Aorta (tissue), 5 donors: Measurements from ENCODE around the gene SLC22A31. TPM values are rescaled to one million over a fixed set of nuclear protein-coding genes. Genes with fewer than 3 reads are reported as not detected.

Experiments
- ATAC-seq: fragments of 200-7000 bp; cut with Tn5 transposase; one replicate; pipeline ENCODE4 v1.9.1; 2022; ENCODE audit warnings: moderate library complexity; ENCODE audit not compliant: low FRiP score
- DNase-seq, 2 donors: peaks; one replicate each; pipeline ENCODE4 v3.0.0-alpha.2; 2020
- H3K27ac ChIP-seq, 2 donors: one replicate each; pipeline ENCODE4 v1.5.1; 2013; ENCODE audit warnings: low read length in 2 of 2, mild to moderate bottlenecking in 2 of 2, moderate library complexity in 2 of 2, control low read depth in 1 of 2, inconsistent platforms in 1 of 2, low read depth in 1 of 2
- H3K27me3 ChIP-seq, 2 donors: one replicate each; pipeline ENCODE4 v1.6.1; 2013; ENCODE audit warnings: control low read depth in 1 of 2, low read length in 1 of 2, mild to moderate bottlenecking in 1 of 2, moderate library complexity in 1 of 2; ENCODE audit not compliant: insufficient read depth in 2 of 2, control insufficient read depth in 1 of 2
- H3K36me3 ChIP-seq, 2 donors: one replicate each; pipeline ENCODE4 v1.6.1; 2013; ENCODE audit warnings: control low read depth in 1 of 2, low read length in 1 of 2, mild to moderate bottlenecking in 1 of 2; ENCODE audit not compliant: insufficient read depth in 2 of 2, control insufficient read depth in 1 of 2
- H3K4me1 ChIP-seq, 2 donors: one replicate each; pipeline ENCODE4 v1.6.1; 2013; ENCODE audit warnings: low read length in 2 of 2, control low read depth in 1 of 2, mild to moderate bottlenecking in 1 of 2, moderate library complexity in 1 of 2; ENCODE audit not compliant: insufficient read depth in 2 of 2, control insufficient read depth in 1 of 2
- H3K4me3 ChIP-seq, 2 donors: one replicate each; pipeline ENCODE4 v1.5.1; 2013; ENCODE audit warnings: low read length in 2 of 2, control low read depth in 1 of 2, mild to moderate bottlenecking in 1 of 2
- H3K9me3 ChIP-seq: one replicate; pipeline ENCODE4 v1.6.1; 2013; ENCODE audit warnings: mild to moderate bottlenecking, low read length; ENCODE audit not compliant: control insufficient read depth
- WGBS, 2 donors: extraction: QIAGEN DNeasy Blood & Tissue Kit; methylation state at CpG; one replicate each; pipeline ENCODE4 v1.1.7; 2013; 5-methylcytosine and 5-hydroxymethylcytosine counted together
- intact Hi-C, 2 donors: fragments of 100-400 bp; cut with DNase I; formaldehyde crosslinking; loops; one replicate each; pipeline versions ENCODE4 v1.14.2 to v1.15.0; 2022
- polyA plus RNA-seq, 2 donors: library from polyadenylated mRNA; stranded (reverse); fragments of 200-250 nt; gene quantifications; one replicate each; pipeline ENCODE4 v1.2.3, GENCODE V29; 2013
- total RNA-seq, 2 donors: library from RNA; stranded (reverse); fragmentation: NEBNext Ultra II Directional; extraction: Animal tissue kit (Norgen Biotek cat#: 25700); gene quantifications; one replicate each; pipeline ENCODE4 v1.2.1, GENCODE V29; 2021
- donor health status: healthy with polysubstance abuse.
- donor health status: Bipolar disorder and iron deficiency.
- donor health status: DM: no; HTN: no; CAD: no.
- donor health status: DM: no; HTN: no; CAD: no.
- donor health status: DM: yes; HTN: yes; CAD: no.

The SLC22A31 gene
- total and polyA plus RNA-seq, 4 donors: 0.75 to 4.0 (median 2.9) TPM; not detected in 1

DNA sequence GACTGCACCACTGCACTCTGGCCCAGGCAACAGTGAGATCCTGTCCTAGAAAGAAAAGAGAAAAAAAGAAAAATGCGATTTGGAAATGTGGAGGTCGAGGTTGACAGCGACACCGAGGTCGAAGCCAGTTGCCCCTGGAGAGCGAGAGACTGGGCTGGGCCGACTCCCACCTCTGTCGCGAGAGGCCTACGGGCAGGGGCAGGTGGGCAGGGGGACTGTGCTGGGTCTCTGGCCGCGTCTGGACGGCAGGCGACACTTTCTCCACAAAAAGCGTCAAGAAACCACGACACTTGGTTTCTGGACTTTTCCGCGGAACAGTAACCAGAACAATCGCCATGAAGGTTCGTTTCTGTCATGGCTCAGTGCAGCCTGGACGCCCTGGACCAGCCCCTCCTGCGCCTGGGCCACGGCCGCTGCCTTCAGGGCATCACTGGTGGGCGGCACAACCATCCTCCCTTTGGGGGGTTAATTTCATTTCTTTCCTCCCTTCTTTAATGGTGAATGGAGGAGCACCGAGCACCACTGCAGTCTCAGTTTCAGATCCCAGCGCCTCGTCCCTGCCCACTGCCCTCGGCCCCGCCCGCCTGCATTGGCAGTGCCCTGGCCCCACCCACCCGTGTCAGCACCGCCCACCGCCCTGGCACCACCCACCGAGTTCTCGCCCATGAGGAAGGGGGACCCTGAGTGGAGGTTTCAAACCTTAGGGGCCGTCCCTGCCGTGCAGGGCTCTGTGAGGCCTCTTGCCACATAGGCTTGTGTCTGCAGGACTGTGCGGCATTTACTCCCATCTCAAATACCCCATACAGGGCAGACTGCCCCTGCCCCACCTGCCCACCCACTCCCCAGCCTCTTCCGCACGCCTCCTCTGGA, 47.3 kb downstream of the SLC22A31 start:
- H3K27me3 ChIP-seq: no peaks in the 10 kb centered on the region
- no peak overlapping the region for H3K27ac ChIP-seq
- WGBS, 2 donors: 90 to 92% methylated on average over 37 to 41 of the region's 41 CpGs
- no peaks in the 10 kb centered on the region for H3K36me3 ChIP-seq
- DNase-seq (peak in 1 of 2 donors; percentile 28), ATAC-seq (no peak)
- no peaks in the 10 kb centered on the region for H3K9me3 ChIP-seq
- intact Hi-C loops: no loop called here
- no peaks in the 10 kb centered on the region for H3K4me1 ChIP-seq
- H3K4me3 ChIP-seq: no peak overlapping the region

DNA sequence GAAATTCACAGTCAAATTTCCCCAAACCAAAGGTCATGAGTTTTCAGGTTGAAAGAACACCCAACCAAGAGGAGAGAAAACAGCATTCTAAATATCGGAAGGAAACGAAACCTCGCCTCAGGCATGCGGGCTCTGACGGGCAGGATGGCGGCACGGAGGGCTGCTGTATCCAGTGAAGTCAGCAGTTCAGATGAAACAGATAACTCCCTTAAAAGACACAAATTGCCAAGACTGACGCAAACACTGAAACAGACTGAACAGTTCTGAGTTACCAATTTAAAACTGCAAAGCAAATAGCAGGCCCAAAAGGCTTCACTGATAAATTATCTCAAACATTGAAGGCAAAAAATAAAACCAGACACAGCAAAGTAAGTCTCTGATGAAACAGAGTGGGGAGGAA, 49.4 kb downstream of the SLC22A31 start:
- intact Hi-C loops: no loop called here
- peaks cover 0 to 2% of the 10 kb centered on the region in 2 donors for H3K36me3 ChIP-seq
- no peak overlapping the region for H3K27ac ChIP-seq
- WGBS, 2 donors: 95 to 96% methylated on average over 8 of the region's 8 CpGs
- no peaks in the 10 kb centered on the region for H3K4me1 ChIP-seq
- no peak for DNase-seq
- H3K9me3 ChIP-seq: no peaks in the 10 kb centered on the region
- H3K4me3 ChIP-seq: no peak overlapping the region
- ATAC-seq: no peak
- no peaks in the 10 kb centered on the region for H3K27me3 ChIP-seq

DNA sequence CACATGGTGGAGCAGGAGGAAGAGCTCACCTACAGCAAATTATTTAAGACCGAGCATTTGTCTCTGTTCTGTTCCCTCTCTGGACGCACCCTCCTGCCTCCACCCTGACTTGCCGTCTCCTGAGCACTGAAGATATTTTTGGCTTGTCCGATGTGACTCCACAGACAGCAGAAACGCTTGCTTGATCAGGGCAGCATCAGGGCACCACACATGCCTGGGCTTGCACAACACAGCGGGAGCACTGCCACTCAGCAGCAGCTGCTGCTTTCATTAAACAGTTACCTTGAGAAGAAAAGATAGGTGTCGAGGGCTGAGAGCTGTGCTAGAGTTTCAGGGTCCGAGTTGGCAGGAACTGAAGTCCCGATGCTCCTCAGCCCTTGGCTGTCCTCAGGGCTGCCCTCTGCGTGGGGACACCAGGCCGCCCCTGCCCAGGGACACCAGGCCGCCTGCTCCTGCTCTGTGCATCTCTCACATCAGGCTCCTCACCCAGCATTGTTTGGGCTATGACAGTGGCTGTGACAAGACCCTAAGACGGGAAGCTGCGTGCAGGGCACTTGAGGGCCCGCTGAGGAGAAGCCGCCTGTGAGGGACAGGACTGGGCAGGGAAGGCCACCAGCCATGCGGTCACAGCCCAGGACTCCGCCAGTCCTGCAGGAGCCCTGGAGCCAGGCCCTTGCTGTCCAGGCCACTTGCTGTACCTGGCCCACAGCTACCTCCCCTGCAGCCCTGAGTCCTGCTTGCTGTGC, 50.1 kb downstream of the SLC22A31 start:
- Histone ChIP-seq H3K4me1 (no peaks in the 10 kb centered on the region), H3K36me3 (peaks cover 0 to 2% of the 10 kb centered on the region in 2 donors), H3K9me3 (no peaks in the 10 kb centered on the region), H3K27me3 (no peaks in the 10 kb centered on the region), H3K27ac (no peak overlapping the region), H3K4me3 (no peak overlapping the region)
- ATAC-seq: no peak
- 95 to 96% methylated on average over 17 to 18 of the region's 18 CpGs for WGBS, 2 donors
- intact Hi-C loops: no loop called here
- DNase-seq: peak in 1 of 2 donors; percentile 32

DNA sequence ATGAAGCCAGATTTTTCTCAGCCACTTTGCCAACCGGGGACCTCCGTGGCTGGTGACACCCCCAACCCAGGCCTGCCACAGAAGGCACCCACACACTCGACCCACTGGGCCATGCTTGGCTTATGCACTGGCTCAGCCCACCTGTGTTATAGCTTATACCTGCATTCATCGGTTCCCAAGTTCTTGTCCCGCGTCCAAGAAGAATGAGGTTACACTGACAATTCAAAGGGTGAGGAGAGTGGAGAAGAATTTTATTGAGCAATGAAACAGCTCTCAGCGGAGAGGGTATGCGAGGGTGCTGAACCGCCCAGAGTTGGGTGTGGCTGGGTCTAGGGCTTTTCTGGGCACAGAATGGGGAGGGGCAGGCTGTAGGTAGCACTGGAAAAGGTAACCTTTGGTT, 51.0 kb downstream of the SLC22A31 start:
- no peaks in the 10 kb centered on the region for H3K9me3 ChIP-seq
- intact Hi-C loops: no loop called here
- H3K27me3 ChIP-seq: no peaks in the 10 kb centered on the region
- H3K27ac ChIP-seq: no peak overlapping the region
- WGBS, 2 donors: 98 to 99% methylated on average over 9 of the region's 9 CpGs
- ATAC-seq (no peak), DNase-seq (no peak)
- H3K36me3 ChIP-seq: peaks cover 0 to 2% of the 10 kb centered on the region in 2 donors
- H3K4me3 ChIP-seq: no peak overlapping the region
- H3K4me1 ChIP-seq: no peaks in the 10 kb centered on the region

DNA sequence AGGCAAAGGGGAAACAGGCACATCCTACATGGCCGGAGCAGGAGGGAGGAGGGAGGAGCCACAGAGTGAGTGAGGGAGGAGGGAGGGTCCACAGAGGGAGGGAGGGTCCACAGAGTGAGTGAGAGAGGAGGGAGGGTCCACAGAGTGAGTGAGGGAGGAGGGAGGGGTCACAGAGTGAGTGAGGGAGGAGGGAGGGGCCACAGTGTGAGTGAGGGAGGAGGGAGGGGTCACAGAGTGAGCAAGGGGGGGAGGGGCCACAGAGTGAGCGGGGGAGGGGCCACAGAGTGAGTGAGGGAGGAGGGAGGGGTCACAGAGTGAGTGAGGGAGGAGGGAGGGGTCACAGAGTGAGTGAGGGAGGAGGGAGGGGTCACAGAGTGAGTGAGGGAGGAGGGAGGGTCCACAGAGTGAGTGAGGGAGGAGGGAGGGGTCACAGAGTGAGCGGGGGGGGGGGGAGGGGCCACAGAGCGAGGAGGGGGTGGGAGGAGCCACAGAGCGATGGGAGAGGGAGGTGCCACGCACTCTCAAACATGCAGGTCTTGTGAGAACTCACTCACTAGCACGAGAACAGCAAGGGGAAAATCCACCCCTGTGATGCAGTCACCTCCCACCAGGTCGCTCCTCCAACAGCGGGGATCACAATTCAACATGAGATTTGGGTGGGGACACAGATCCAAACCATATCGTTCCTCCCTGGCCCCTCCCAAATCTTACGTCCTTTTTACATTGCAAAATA, 53.1 kb downstream of the SLC22A31 start:
- DNase-seq: no peak
- WGBS, 2 donors: 86 to 91% methylated on average over 8 to 11 of the region's 11 CpGs
- intact Hi-C loops: no loop called here

DNA sequence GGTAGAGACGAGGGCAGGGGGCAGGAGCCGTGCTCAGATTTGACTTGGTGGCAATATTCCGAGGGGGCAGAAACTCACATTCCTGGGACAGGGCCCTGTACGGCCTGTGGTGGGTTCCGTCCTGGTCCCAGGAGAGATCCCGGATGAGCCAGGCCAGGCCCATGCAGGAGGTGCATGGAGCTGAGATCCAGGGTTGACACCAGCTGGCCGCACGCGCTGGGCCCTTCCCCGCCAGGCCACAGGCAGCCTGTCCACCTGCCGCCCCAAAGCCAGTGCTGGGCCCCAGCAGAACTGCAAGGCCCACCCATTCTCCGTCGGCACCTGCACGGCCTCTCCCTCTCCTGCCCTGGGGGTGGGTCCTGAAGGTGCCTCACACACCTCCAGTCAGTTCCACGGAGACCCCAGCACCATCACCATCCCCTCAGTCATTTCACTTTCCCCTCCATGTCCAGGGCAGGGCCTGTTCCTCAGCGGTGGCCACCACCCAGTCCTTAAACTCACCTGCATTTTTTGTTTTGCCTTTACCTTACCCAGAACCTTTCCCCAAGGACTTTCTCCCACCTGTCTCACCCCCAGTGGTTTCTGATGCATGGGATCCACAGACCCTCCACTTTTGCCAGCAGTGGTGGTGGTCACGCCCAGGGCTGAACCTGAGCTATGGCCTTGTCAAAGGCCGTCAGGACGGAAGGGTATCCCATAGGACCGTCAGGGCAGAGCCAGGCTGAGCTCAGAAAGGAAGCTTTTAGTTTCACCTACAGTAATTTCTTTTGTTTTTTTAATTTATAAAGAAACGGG, 53.9 kb downstream of the SLC22A31 start:
- intact Hi-C loops: no loop called here
- H3K4me1 ChIP-seq: no peaks in the 10 kb centered on the region
- no peak overlapping the region for H3K4me3 ChIP-seq
- no peak for ATAC-seq
- no peaks in the 10 kb centered on the region for H3K27me3 ChIP-seq
- WGBS, 2 donors: 96 to 97% methylated on average over 16 to 21 of the region's 21 CpGs
- H3K36me3 ChIP-seq: peaks cover 0 to 2% of the 10 kb centered on the region in 2 donors
- no peaks in the 10 kb centered on the region for H3K9me3 ChIP-seq
- no peak overlapping the region for H3K27ac ChIP-seq
- DNase-seq: peak in 1 of 2 donors; percentile 40

More for the DNA sequence above, 53.1 kb downstream of the SLC22A31 start:
- Histone ChIP-seq H3K36me3 (peaks cover 0 to 2% of the 10 kb centered on the region in 2 donors), H3K9me3 (no peaks in the 10 kb centered on the region), H3K4me1 (no peaks in the 10 kb centered on the region), H3K27ac (no peak overlapping the region), H3K4me3 (no peak overlapping the region), H3K27me3 (no peaks in the 10 kb centered on the region)
- no peak for ATAC-seq
